Stimulated activated CD8-positive, alpha-beta memory T cell treated with anti-CD3 and anti-CD28 coated beads, Interleukin-15, amount 100 ng/mL, for 48 hours (primary cell): ENCODE measurements around the gene FOXF2.

Experiments used
- DNase-seq, 2 donors: peaks; one replicate each; pipeline ENCODE4 v3.0.0-alpha.2; 2020; ENCODE audit warnings: low read depth in 2 of 2

Gene FOXF2

GRCh38 chr6:1390946-1391799, 1.8 kb downstream of the FOXF2 start:
- DNase-seq = no peak

GRCh38 chr6:1391800-1392309, 2.5 kb downstream of the FOXF2 start:
- no peak for DNase-seq

GRCh38 chr6:1392813-1393640, 3.7 kb downstream of the FOXF2 start:
- DNase-seq = no peak

GRCh38 chr6:1393641-1394283, 4.4 kb downstream of the FOXF2 start:
- no peak for DNase-seq

GRCh38 chr6:1394514-1395463, 5.4 kb downstream of the FOXF2 start:
- no peak for DNase-seq

- DNase-seq = no peak
These were observed 6.1 kb downstream of the FOXF2 start for GRCh38 chr6:1395506-1395905.

- no peak for DNase-seq
These were observed 6.8 kb downstream of the FOXF2 start for GRCh38 chr6:1395941-1396908.

- DNase-seq = peak; percentile 45 to 50
These were observed 7.8 kb downstream of the FOXF2 start for GRCh38 chr6:1396952-1397868.

- no peak for DNase-seq
These were observed 9.9 kb downstream of the FOXF2 start for GRCh38 chr6:1399085-1399780.

- DNase-seq = no peak
These were observed 10.9 kb downstream of the FOXF2 start for GRCh38 chr6:1400126-1400850.

- no peak for DNase-seq
These were observed 13.0 kb downstream of the FOXF2 start for GRCh38 chr6:1402369-1402768.

GRCh38 chr6:1402868-1403267, 13.5 kb downstream of the FOXF2 start:
- no peak for DNase-seq

GRCh38 chr6:1403851-1404712, 14.7 kb downstream of the FOXF2 start:
- DNase-seq = no peak

GRCh38 chr6:1404713-1405098, 15.3 kb downstream of the FOXF2 start:
- no peak for DNase-seq

- no peak for DNase-seq
These were observed 15.8 kb downstream of the FOXF2 start for GRCh38 chr6:1405221-1405620.

- DNase-seq = no peak
These were observed 17.1 kb downstream of the FOXF2 start for GRCh38 chr6:1406306-1407072.
